HG02610 (cell line): Measurements from ENCODE around the gene ATL3.
"Not testable (repeated sequence)": the region's sequence is repeated elsewhere in the genome, so short reads cannot be mapped to it uniquely, and the experiment has no call there.

ENCODE experiments used
- ATAC-seq: cut with Tn5 transposase; IDR thresholded peaks from one replicate; pipeline ENCODE4 v1.9.1; 2021; ENCODE audit warnings: mild to moderate bottlenecking, moderate library complexity; ENCODE audit not compliant: unreplicated experiment

ATL3 gene

GRCh38 chr11:63590024-63590788, 81.0 kb downstream of the ATL3 start:
- ATAC-seq, result no peak

- ATAC-seq, result no peak
Observed at GRCh38 chr11:63589000-63589399, 82.2 kb downstream of the ATL3 start.

- ATAC-seq, result no peak
Observed at GRCh38 chr11:63586451-63587166, 84.6 kb downstream of the ATL3 start.

GRCh38 chr11:63583357-63583677, 87.9 kb downstream of the ATL3 start:
- no peak for ATAC-seq

- not testable (repeated sequence) for ATAC-seq
Observed at GRCh38 chr11:63581224-63581623, 90.0 kb downstream of the ATL3 start.

- ATAC-seq, result not testable (repeated sequence)
Observed at GRCh38 chr11:63578882-63579281, 92.3 kb downstream of the ATL3 start.

GRCh38 chr11:63574856-63575602, 96.1 kb downstream of the ATL3 start:
- ATAC-seq, result no peak
